Panc1 (cell line): ENCODE data around the gene TNRC6B.

Experiments used
- POLR2AphosphoS5 ChIP-seq: IDR thresholded peaks from 2 replicates; pipeline ENCODE4 v1.6.1; 2012; ENCODE audit warnings: mild to moderate bottlenecking, low read depth, low read length, moderate library complexity
- SIN3A ChIP-seq: IDR thresholded peaks from 2 replicates; pipeline ENCODE4 v1.6.1; 2012; ENCODE audit warnings: low read depth, mild to moderate bottlenecking, low read length, moderate library complexity, borderline replicate concordance; ENCODE audit not compliant: insufficient read depth
- TF ChIP-seq, protein P1 (sequence below): fragments of 450-650 bp; IDR thresholded peaks from 2 replicates; pipeline ENCODE4 v1.5.1; 2017; ENCODE audit warnings: mild to moderate bottlenecking
- TF ChIP-seq, protein P2 (sequence below), 2 experiments: IDR thresholded peaks; 2 replicates each; pipeline ENCODE4 v1.6.1; 2011 to 2012; ENCODE audit warnings: low read depth in 2 of 2, control low read depth in 1 of 2, low read length in 1 of 2, mild to moderate bottlenecking in 1 of 2, moderate library complexity in 1 of 2; ENCODE audit not compliant: insufficient read depth in 1 of 2

DNA sequence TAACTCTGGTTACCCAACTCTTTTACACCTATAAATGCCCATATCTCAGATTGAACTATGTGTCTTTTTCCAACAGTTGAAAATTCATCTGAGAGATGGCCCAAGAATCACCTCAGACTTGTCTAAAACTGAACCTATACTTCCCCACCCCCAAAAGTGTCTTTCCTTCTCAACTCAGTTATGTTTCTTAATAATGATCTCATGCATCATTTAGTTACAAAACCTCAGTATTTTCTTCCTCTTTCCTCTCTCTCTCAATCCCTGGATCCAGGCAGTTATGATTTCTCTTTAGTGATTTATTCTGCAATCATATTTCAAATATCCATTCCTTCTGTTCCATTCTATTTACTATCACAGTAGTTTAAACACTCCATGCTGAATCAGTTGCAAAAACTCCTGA lies 136.3 kb downstream of the TNRC6B start:
- TF ChIP-seq, protein P1, sequence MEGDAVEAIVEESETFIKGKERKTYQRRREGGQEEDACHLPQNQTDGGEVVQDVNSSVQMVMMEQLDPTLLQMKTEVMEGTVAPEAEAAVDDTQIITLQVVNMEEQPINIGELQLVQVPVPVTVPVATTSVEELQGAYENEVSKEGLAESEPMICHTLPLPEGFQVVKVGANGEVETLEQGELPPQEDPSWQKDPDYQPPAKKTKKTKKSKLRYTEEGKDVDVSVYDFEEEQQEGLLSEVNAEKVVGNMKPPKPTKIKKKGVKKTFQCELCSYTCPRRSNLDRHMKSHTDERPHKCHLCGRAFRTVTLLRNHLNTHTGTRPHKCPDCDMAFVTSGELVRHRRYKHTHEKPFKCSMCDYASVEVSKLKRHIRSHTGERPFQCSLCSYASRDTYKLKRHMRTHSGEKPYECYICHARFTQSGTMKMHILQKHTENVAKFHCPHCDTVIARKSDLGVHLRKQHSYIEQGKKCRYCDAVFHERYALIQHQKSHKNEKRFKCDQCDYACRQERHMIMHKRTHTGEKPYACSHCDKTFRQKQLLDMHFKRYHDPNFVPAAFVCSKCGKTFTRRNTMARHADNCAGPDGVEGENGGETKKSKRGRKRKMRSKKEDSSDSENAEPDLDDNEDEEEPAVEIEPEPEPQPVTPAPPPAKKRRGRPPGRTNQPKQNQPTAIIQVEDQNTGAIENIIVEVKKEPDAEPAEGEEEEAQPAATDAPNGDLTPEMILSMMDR: no peak
- TF ChIP-seq POLR2AphosphoS5: no peak
- no peak for TF ChIP-seq SIN3A
- TF ChIP-seq, protein P2, sequence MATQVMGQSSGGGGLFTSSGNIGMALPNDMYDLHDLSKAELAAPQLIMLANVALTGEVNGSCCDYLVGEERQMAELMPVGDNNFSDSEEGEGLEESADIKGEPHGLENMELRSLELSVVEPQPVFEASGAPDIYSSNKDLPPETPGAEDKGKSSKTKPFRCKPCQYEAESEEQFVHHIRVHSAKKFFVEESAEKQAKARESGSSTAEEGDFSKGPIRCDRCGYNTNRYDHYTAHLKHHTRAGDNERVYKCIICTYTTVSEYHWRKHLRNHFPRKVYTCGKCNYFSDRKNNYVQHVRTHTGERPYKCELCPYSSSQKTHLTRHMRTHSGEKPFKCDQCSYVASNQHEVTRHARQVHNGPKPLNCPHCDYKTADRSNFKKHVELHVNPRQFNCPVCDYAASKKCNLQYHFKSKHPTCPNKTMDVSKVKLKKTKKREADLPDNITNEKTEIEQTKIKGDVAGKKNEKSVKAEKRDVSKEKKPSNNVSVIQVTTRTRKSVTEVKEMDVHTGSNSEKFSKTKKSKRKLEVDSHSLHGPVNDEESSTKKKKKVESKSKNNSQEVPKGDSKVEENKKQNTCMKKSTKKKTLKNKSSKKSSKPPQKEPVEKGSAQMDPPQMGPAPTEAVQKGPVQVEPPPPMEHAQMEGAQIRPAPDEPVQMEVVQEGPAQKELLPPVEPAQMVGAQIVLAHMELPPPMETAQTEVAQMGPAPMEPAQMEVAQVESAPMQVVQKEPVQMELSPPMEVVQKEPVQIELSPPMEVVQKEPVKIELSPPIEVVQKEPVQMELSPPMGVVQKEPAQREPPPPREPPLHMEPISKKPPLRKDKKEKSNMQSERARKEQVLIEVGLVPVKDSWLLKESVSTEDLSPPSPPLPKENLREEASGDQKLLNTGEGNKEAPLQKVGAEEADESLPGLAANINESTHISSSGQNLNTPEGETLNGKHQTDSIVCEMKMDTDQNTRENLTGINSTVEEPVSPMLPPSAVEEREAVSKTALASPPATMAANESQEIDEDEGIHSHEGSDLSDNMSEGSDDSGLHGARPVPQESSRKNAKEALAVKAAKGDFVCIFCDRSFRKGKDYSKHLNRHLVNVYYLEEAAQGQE (IDR thresholded peaks at IDR 0.05; ENCODE audit: insufficient read depth in 1 of 2, low read depth in 2 of 2, low read length in 1 of 2): no peak
